Neural cell (in vitro differentiated cells): ENCODE data around the gene CNP. TPM values are rescaled to one million over a fixed set of nuclear protein-coding genes. Genes with fewer than 3 reads are reported as not detected.

ENCODE experiments used
- H2AFZ ChIP-seq: fragments of 200-600, 300-800 bp; sonication (generic), shearing (Covaris generic); 2 replicates; pipeline ENCODE4 v1.6.0; 2014; ENCODE audit warnings: low read depth, mild to moderate bottlenecking, antibody characterized with exemption, low read length, moderate library complexity
- H3F3A ChIP-seq: fragments of 200-600 bp; shearing (Covaris generic); 2 replicates; pipeline ENCODE4 v1.6.1; 2016; ENCODE audit warnings: mild to moderate bottlenecking, moderate library complexity, mixed read lengths, antibody characterized with exemption, low read length; ENCODE audit not compliant: insufficient read depth, poor library complexity, severe bottlenecking
- H3K27ac ChIP-seq: fragments of 200-600, 300-800 bp; sonication (generic), shearing (Covaris generic); 2 replicates; pipeline ENCODE4 v1.5.1; 2014; ENCODE audit warnings: mild to moderate bottlenecking, low read length, moderate library complexity
- H3K27me3 ChIP-seq: fragments of 300-800, 200-600 bp; sonication (generic), shearing (Covaris generic); 2 replicates; pipeline ENCODE4 v1.6.0; 2014; ENCODE audit warnings: mild to moderate bottlenecking, low read depth, low read length, moderate library complexity; ENCODE audit not compliant: insufficient read depth
- H3K36me3 ChIP-seq: fragments of 300-800, 200-600 bp; sonication (generic), shearing (Covaris generic); 2 replicates; pipeline ENCODE4 v1.5.1; 2014; ENCODE audit warnings: mild to moderate bottlenecking, antibody characterized with exemption, low read length, moderate library complexity; ENCODE audit not compliant: insufficient read depth
- H3K4me2 ChIP-seq: fragments of 300-800, 200-600 bp; sonication (generic), shearing (Covaris generic); 2 replicates; pipeline ENCODE4 v1.6.0; 2014; ENCODE audit warnings: mild to moderate bottlenecking, low read length
- H3K4me3 ChIP-seq: fragments of 300-800, 200-600 bp; sonication (generic), shearing (Covaris generic); 2 replicates; pipeline ENCODE4 v1.5.1; 2014; ENCODE audit warnings: mild to moderate bottlenecking, low read length, moderate library complexity
- H3K79me2 ChIP-seq: fragments of 200-600 bp; shearing (Covaris generic); replicated peaks from 2 replicates; pipeline ENCODE4 v1.6.0; 2014; ENCODE audit warnings: mild to moderate bottlenecking, low read length, moderate library complexity; ENCODE audit not compliant: insufficient read depth
- H3K9ac ChIP-seq: fragments of 300-800, 200-600 bp; sonication (generic), shearing (Covaris generic); 2 replicates; pipeline ENCODE4 v1.6.1; 2016; ENCODE audit warnings: mild to moderate bottlenecking, low read length, mixed read lengths
- H3K9me2 ChIP-seq: fragments of 200-600 bp; shearing (Covaris generic); 2 replicates; pipeline ENCODE4 v1.6.1; 2016; ENCODE audit warnings: mild to moderate bottlenecking, low read length, mixed read lengths; ENCODE audit not compliant: insufficient read depth
- H3K9me3 ChIP-seq: fragments of 200-600, 300-800 bp; sonication (generic), shearing (Covaris generic); 2 replicates; pipeline ENCODE4 v1.6.1; 2016; ENCODE audit warnings: mild to moderate bottlenecking, mixed run types, low read length, moderate library complexity, mixed read lengths
- H4K20me1 ChIP-seq: fragments of 200-600 bp; shearing (Covaris generic); 2 replicates; pipeline ENCODE4 v1.6.1; 2016; ENCODE audit warnings: mild to moderate bottlenecking, mixed run types; ENCODE audit not compliant: insufficient read depth
- CTCF ChIP-seq: fragments of 450-650 bp; IDR thresholded peaks from 2 replicates; pipeline ENCODE4 v1.5.1; 2014; ENCODE audit warnings: antibody characterized with exemption, mild to moderate bottlenecking, moderate library complexity; ENCODE audit not compliant: poor library complexity, severe bottlenecking
- EP300 ChIP-seq: fragments of 450-650 bp; conservative IDR thresholded peaks from 2 replicates; pipeline ENCODE4 v1.6.1; 2014; ENCODE audit warnings: antibody characterized with exemption, mild to moderate bottlenecking, moderate library complexity; ENCODE audit not compliant: poor library complexity, severe bottlenecking
- EZH2 ChIP-seq: fragments of 200-600, 300-800 bp; shearing (Covaris generic), sonication (generic); IDR thresholded peaks from 2 replicates; pipeline ENCODE4 v1.6.1; 2014; ENCODE audit warnings: antibody characterized with exemption, low read length, borderline replicate concordance, mild to moderate bottlenecking; ENCODE audit not compliant: insufficient read depth, poor library complexity, severe bottlenecking
- POLR2AphosphoS5 ChIP-seq: IDR thresholded peaks from 2 replicates; pipeline ENCODE4 v1.6.1; 2012
- RAD21 ChIP-seq: fragments of 450-650 bp; conservative IDR thresholded peaks from 2 replicates; pipeline ENCODE4 v1.6.1; 2014; ENCODE audit warnings: antibody characterized with exemption, mild to moderate bottlenecking, moderate library complexity
- REST ChIP-seq: IDR thresholded peaks from 2 replicates; pipeline ENCODE4 v1.6.1; 2012; ENCODE audit warnings: borderline replicate concordance
- SMC3 ChIP-seq: fragments of 450-650 bp; conservative IDR thresholded peaks from 2 replicates; pipeline ENCODE4 v1.6.1; 2014; ENCODE audit warnings: antibody characterized with exemption, mild to moderate bottlenecking, moderate library complexity; ENCODE audit not compliant: poor library complexity
- polyA plus RNA-seq: library from polyadenylated mRNA; depleted of rRNA; stranded (reverse); fragments of >200 nt; gene quantifications from 2 replicates; pipeline ENCODE4 v1.2.3, GENCODE V29; 2014

CNP gene
- polyA plus RNA-seq, 1 donor from 2014 or later, result 27.7 TPM

- no peaks in the 10 kb centered on the region for H3K9me2 ChIP-seq
- no peak overlapping the region for H3K27ac ChIP-seq
- H3K79me2 ChIP-seq, result no peaks in the 10 kb centered on the region
- peaks cover 17% of the 10 kb centered on the region for H3K36me3 ChIP-seq
- TF ChIP-seq POLR2AphosphoS5, result no peak
- no peak overlapping the region for H2AFZ ChIP-seq
- no peaks in the 10 kb centered on the region for H3K27me3 ChIP-seq
- H3K9ac ChIP-seq, result no peak overlapping the region
- no peaks in the 10 kb centered on the region for H3K9me3 ChIP-seq
- H3K4me2 ChIP-seq, result no peak overlapping the region
- H4K20me1 ChIP-seq, result no peaks in the 10 kb centered on the region
- H3K4me3 ChIP-seq, result no peak overlapping the region
- H3F3A ChIP-seq, result no peaks in the 10 kb centered on the region
These were observed 20.0 kb downstream of the CNP start for GRCh38 chr17:41986634-41987033.

GRCh38 chr17:41987642-41988041 lies 21.0 kb downstream of the CNP start:
- Histone ChIP-seq H3K27ac (no peak overlapping the region), H3K4me3 (no peak overlapping the region), H2AFZ (no peak overlapping the region), H3K36me3 (peaks cover 17% of the 10 kb centered on the region), H3K79me2 (no peaks in the 10 kb centered on the region), H3K9me3 (no peaks in the 10 kb centered on the region), H3K27me3 (no peaks in the 10 kb centered on the region), H3F3A (no peaks in the 10 kb centered on the region), H3K4me2 (no peak overlapping the region), H4K20me1 (no peaks in the 10 kb centered on the region), H3K9me2 (no peaks in the 10 kb centered on the region), H3K9ac (no peak overlapping the region)
- TF ChIP-seq POLR2AphosphoS5, result no peak

- H3K79me2 ChIP-seq, result no peaks in the 10 kb centered on the region
- H3K9me3 ChIP-seq, result no peaks in the 10 kb centered on the region
- no peak overlapping the region for H3K4me2 ChIP-seq
- no peaks in the 10 kb centered on the region for H3K27me3 ChIP-seq
- no peaks in the 10 kb centered on the region for H3F3A ChIP-seq
- no peaks in the 10 kb centered on the region for H3K9me2 ChIP-seq
- H3K9ac ChIP-seq, result no peak overlapping the region
- no peaks in the 10 kb centered on the region for H4K20me1 ChIP-seq
- no peak overlapping the region for H2AFZ ChIP-seq
- H3K36me3 ChIP-seq, result peaks cover 13% of the 10 kb centered on the region
- no peak overlapping the region for H3K27ac ChIP-seq
- H3K4me3 ChIP-seq, result no peak overlapping the region
- no peak for TF ChIP-seq REST
- no peak for TF ChIP-seq CTCF
- TF ChIP-seq EP300, result no peak
- TF ChIP-seq RAD21, result no peak
- no peak for TF ChIP-seq POLR2AphosphoS5
- TF ChIP-seq EZH2, result no peak
- no peak for TF ChIP-seq SMC3
These were observed 21.8 kb downstream of the CNP start for GRCh38 chr17:41988418-41988817.
